Measurements from ENCODE around the gene NOL7.

The NOL7 gene

DNA sequence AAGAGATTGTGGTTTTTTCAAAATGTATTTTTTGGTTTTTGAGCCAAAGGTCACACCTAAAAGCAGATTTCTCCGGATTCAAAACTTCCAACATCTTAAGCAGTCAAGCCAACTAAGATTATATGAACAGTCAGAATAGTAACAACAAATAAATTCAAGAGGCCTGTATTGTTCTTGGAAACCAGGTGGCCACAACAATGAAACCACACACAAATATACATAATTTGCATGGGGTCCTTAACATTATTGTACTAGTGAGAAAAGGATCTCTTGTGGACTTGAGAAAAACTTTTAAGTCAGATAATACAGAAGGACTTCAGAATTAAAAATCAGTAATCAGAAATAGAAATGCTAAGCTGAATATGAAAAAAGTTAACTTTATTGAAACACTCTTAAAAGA lies 40.6 kb downstream of the NOL7 start:
- TF ChIP-seq NFIC (IDR thresholded peaks at IDR 0.05) (no peak), TEAD4 (IDR thresholded peaks at IDR 0.05) (no peak), YY1 (IDR thresholded peaks at IDR 0.05; ENCODE audit: low read depth) (no peak), CEBPB (IDR thresholded peaks at IDR 0.05) (no peak), ZBTB7A (IDR thresholded peaks at IDR 0.05; ENCODE audit: low read depth) (no peak), REST (IDR thresholded peaks at IDR 0.05; ENCODE audit: low read depth) (no peak), FOXM1 (IDR thresholded peaks at IDR 0.05; ENCODE audit: borderline replicate concordance, low read depth) (no peak), TCF12 (IDR thresholded peaks at IDR 0.05; ENCODE audit: low read depth) (no peak), MAX (IDR thresholded peaks at IDR 0.05) (no peak), CREB1 (IDR thresholded peaks at IDR 0.05; ENCODE audit: low read depth) (no peak), EP300 (IDR thresholded peaks at IDR 0.05; ENCODE audit: borderline replicate concordance) (no peak), RAD21 (IDR thresholded peaks at IDR 0.05; ENCODE audit: low read depth) (no peak), EGR1 (IDR thresholded peaks at IDR 0.05) (no peak), USF1 (IDR thresholded peaks at IDR 0.05) (no peak), TAF1 (IDR thresholded peaks at IDR 0.05; ENCODE audit: low read depth) (no peak)

- TF ChIP-seq TEAD4 (IDR thresholded peaks at IDR 0.05) (no peak), EGR1 (IDR thresholded peaks at IDR 0.05) (no peak), YY1 (IDR thresholded peaks at IDR 0.05; ENCODE audit: low read depth) (no peak), RAD21 (IDR thresholded peaks at IDR 0.05; ENCODE audit: low read depth) (no peak), NFIC (IDR thresholded peaks at IDR 0.05) (no peak), TAF1 (IDR thresholded peaks at IDR 0.05; ENCODE audit: low read depth) (no peak), CREB1 (IDR thresholded peaks at IDR 0.05; ENCODE audit: low read depth) (no peak), USF1 (IDR thresholded peaks at IDR 0.05) (no peak), MAX (IDR thresholded peaks at IDR 0.05) (no peak), FOXM1 (IDR thresholded peaks at IDR 0.05; ENCODE audit: borderline replicate concordance, low read depth) (no peak), ZBTB7A (IDR thresholded peaks at IDR 0.05; ENCODE audit: low read depth) (no peak), CEBPB (IDR thresholded peaks at IDR 0.05) (no peak)
Measured at GRCh38 chr6:13660273-13660672, 45.1 kb downstream of the NOL7 start.

DNA sequence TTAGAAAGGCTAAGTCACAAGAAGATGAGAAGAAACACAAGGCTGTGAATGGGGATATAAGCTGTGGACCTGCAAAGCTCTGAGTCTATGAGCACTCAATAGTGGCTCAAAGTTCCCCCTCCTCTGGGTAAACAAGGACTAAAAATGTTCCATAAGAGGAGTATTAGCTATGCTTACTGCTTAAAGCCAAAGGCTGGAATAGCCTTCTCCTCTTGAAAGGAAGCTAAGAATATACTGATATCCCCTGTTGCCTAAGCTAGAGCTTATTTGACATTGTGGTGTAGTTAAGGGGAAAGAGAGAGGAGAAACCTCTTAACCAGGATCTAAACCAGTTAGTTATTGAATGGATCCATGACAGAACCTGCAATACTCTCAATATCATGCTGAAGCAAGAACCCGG lies 45.8 kb downstream of the NOL7 start:
- TF ChIP-seq MAX (IDR thresholded peaks at IDR 0.05) (no peak), TCF12 (IDR thresholded peaks at IDR 0.05; ENCODE audit: low read depth) (no peak), CEBPB (IDR thresholded peaks at IDR 0.05) (no peak), NFIC (IDR thresholded peaks at IDR 0.05) (no peak), YY1 (IDR thresholded peaks at IDR 0.05; ENCODE audit: low read depth) (no peak), FOXM1 (IDR thresholded peaks at IDR 0.05; ENCODE audit: borderline replicate concordance, low read depth) (no peak), TAF1 (IDR thresholded peaks at IDR 0.05; ENCODE audit: low read depth) (no peak), ZBTB7A (IDR thresholded peaks at IDR 0.05; ENCODE audit: low read depth) (no peak), REST (IDR thresholded peaks at IDR 0.05; ENCODE audit: low read depth) (no peak), USF1 (IDR thresholded peaks at IDR 0.05) (no peak), RAD21 (IDR thresholded peaks at IDR 0.05; ENCODE audit: low read depth) (no peak), CREB1 (IDR thresholded peaks at IDR 0.05; ENCODE audit: low read depth) (no peak), TEAD4 (IDR thresholded peaks at IDR 0.05) (no peak), EP300 (IDR thresholded peaks at IDR 0.05; ENCODE audit: borderline replicate concordance) (no peak), EGR1 (IDR thresholded peaks at IDR 0.05) (no peak)

GRCh38 chr6:13661647-13662046 lies 46.5 kb downstream of the NOL7 start:
- no peak for TF ChIP-seq REST (IDR thresholded peaks at IDR 0.05; ENCODE audit: low read depth)
- no peak for TF ChIP-seq USF1 (IDR thresholded peaks at IDR 0.05)
- TF ChIP-seq TEAD4 (IDR thresholded peaks at IDR 0.05): no peak
- TF ChIP-seq CREB1 (IDR thresholded peaks at IDR 0.05; ENCODE audit: low read depth): no peak
- TF ChIP-seq NFIC (IDR thresholded peaks at IDR 0.05): no peak
- TF ChIP-seq CEBPB (IDR thresholded peaks at IDR 0.05): no peak
- TF ChIP-seq EGR1 (IDR thresholded peaks at IDR 0.05): no peak
- TF ChIP-seq MAX (IDR thresholded peaks at IDR 0.05): no peak
- TF ChIP-seq TCF12 (IDR thresholded peaks at IDR 0.05; ENCODE audit: low read depth): no peak
- no peak for TF ChIP-seq YY1 (IDR thresholded peaks at IDR 0.05; ENCODE audit: low read depth)
- no peak for TF ChIP-seq TAF1 (IDR thresholded peaks at IDR 0.05; ENCODE audit: low read depth)
- TF ChIP-seq ZBTB7A (IDR thresholded peaks at IDR 0.05; ENCODE audit: low read depth): no peak
- TF ChIP-seq RAD21 (IDR thresholded peaks at IDR 0.05; ENCODE audit: low read depth): no peak
